Measurements from ENCODE around the gene MAB21L2. TPM values are rescaled to one million over a fixed set of nuclear protein-coding genes. Genes with fewer than 3 reads are reported as not detected.

Gene MAB21L2
- total RNA-seq, 1 experiment from 2014 or later = not detected

DNA sequence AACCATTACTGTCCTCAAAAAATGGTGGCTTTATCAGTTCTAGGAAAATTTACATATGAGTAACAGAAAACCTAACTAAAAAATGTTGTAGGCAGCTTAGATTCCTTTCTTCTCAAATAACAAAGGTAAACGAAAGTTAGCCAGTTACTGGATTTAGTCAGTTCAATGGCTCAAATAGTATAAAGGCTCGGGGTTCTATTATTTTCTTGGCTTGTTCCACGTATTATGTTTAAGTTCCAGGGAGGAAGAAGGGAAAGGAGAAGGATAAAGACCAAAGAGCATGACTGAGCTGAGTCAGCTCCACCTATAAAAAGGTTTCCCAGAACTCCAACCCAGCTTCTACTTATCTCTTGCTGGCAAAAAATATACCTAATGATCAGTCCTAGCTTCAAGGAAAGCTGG is 41.0 kb upstream of the MAB21L2 start (continued):
- no peak for TF ChIP-seq ERG (CRISPR knock-in tag; IDR thresholded peaks at IDR 0.05)
- TF ChIP-seq JAZF1 (CRISPR knock-in tag; IDR thresholded peaks at IDR 0.05) = no peak
- TF ChIP-seq, protein P1, sequence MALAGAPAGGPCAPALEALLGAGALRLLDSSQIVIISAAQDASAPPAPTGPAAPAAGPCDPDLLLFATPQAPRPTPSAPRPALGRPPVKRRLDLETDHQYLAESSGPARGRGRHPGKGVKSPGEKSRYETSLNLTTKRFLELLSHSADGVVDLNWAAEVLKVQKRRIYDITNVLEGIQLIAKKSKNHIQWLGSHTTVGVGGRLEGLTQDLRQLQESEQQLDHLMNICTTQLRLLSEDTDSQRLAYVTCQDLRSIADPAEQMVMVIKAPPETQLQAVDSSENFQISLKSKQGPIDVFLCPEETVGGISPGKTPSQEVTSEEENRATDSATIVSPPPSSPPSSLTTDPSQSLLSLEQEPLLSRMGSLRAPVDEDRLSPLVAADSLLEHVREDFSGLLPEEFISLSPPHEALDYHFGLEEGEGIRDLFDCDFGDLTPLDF (CRISPR knock-in tag; IDR thresholded peaks at IDR 0.05) = no peak
- TF ChIP-seq, protein P2, sequence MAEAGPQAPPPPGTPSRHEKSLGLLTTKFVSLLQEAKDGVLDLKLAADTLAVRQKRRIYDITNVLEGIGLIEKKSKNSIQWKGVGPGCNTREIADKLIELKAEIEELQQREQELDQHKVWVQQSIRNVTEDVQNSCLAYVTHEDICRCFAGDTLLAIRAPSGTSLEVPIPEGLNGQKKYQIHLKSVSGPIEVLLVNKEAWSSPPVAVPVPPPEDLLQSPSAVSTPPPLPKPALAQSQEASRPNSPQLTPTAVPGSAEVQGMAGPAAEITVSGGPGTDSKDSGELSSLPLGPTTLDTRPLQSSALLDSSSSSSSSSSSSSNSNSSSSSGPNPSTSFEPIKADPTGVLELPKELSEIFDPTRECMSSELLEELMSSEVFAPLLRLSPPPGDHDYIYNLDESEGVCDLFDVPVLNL (CRISPR knock-in tag; IDR thresholded peaks at IDR 0.05; ENCODE audit: borderline replicate concordance, low read depth) = no peak

DNA sequence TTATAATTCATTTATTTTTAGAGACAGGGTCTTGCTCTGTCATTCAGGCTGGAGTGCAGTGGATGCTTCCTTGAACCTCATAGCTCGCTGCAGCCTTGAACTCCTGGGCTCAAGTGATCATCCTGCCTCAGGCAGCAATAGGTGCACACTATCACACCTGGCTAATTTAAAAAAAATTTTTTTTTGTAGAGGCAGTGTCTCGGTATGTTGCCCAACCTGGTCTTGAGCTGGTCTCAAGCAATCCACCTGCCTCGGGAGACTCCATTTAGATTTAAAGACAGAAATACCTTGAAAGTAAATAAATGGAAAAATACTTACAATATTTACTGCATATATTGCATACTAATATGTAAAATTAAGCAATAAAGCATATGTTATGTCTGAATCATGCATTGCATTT is 40.3 kb upstream of the MAB21L2 start:
- Mint-ChIP-seq H3K27me3 (ENCODE audit: low read depth) (no peaks in the 10 kb centered on the region), H3K27ac (no peak overlapping the region), H3K9me3 (no peaks in the 10 kb centered on the region), H3K4me1 (peaks cover 31% of the 10 kb centered on the region), H3K4me3 (no peak overlapping the region), H3K36me3 (no peaks in the 10 kb centered on the region)
- no peak for DNase-seq (ENCODE audit: low spot score)
- no peak for ATAC-seq
- ChIA-PET CTCF (interaction anchor here (1.2 kb wide), 1 partner anchor 52 kb away, joined by 3 read pairs; no protein-coding TSS in a partner anchor), POLR2A (no interaction called here)
- TF ChIP-seq ATF1 (CRISPR knock-in tag; IDR thresholded peaks at IDR 0.05) = no peak
- no peak for TF ChIP-seq ELF4 (CRISPR knock-in tag; IDR thresholded peaks at IDR 0.05; ENCODE audit: low read depth)
- TF ChIP-seq, protein P3, sequence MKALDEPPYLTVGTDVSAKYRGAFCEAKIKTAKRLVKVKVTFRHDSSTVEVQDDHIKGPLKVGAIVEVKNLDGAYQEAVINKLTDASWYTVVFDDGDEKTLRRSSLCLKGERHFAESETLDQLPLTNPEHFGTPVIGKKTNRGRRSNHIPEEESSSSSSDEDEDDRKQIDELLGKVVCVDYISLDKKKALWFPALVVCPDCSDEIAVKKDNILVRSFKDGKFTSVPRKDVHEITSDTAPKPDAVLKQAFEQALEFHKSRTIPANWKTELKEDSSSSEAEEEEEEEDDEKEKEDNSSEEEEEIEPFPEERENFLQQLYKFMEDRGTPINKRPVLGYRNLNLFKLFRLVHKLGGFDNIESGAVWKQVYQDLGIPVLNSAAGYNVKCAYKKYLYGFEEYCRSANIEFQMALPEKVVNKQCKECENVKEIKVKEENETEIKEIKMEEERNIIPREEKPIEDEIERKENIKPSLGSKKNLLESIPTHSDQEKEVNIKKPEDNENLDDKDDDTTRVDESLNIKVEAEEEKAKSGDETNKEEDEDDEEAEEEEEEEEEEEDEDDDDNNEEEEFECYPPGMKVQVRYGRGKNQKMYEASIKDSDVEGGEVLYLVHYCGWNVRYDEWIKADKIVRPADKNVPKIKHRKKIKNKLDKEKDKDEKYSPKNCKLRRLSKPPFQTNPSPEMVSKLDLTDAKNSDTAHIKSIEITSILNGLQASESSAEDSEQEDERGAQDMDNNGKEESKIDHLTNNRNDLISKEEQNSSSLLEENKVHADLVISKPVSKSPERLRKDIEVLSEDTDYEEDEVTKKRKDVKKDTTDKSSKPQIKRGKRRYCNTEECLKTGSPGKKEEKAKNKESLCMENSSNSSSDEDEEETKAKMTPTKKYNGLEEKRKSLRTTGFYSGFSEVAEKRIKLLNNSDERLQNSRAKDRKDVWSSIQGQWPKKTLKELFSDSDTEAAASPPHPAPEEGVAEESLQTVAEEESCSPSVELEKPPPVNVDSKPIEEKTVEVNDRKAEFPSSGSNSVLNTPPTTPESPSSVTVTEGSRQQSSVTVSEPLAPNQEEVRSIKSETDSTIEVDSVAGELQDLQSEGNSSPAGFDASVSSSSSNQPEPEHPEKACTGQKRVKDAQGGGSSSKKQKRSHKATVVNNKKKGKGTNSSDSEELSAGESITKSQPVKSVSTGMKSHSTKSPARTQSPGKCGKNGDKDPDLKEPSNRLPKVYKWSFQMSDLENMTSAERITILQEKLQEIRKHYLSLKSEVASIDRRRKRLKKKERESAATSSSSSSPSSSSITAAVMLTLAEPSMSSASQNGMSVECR (CRISPR knock-in tag; IDR thresholded peaks at IDR 0.05; ENCODE audit: borderline replicate concordance) = no peak
- TF ChIP-seq, protein P4, sequence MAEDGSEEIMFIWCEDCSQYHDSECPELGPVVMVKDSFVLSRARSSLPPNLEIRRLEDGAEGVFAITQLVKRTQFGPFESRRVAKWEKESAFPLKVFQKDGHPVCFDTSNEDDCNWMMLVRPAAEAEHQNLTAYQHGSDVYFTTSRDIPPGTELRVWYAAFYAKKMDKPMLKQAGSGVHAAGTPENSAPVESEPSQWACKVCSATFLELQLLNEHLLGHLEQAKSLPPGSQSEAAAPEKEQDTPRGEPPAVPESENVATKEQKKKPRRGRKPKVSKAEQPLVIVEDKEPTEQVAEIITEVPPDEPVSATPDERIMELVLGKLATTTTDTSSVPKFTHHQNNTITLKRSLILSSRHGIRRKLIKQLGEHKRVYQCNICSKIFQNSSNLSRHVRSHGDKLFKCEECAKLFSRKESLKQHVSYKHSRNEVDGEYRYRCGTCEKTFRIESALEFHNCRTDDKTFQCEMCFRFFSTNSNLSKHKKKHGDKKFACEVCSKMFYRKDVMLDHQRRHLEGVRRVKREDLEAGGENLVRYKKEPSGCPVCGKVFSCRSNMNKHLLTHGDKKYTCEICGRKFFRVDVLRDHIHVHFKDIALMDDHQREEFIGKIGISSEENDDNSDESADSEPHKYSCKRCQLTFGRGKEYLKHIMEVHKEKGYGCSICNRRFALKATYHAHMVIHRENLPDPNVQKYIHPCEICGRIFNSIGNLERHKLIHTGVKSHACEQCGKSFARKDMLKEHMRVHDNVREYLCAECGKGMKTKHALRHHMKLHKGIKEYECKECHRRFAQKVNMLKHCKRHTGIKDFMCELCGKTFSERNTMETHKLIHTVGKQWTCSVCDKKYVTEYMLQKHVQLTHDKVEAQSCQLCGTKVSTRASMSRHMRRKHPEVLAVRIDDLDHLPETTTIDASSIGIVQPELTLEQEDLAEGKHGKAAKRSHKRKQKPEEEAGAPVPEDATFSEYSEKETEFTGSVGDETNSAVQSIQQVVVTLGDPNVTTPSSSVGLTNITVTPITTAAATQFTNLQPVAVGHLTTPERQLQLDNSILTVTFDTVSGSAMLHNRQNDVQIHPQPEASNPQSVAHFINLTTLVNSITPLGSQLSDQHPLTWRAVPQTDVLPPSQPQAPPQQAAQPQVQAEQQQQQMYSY (CRISPR knock-in tag; IDR thresholded peaks at IDR 0.05) = no peak
- TF ChIP-seq, protein P5, sequence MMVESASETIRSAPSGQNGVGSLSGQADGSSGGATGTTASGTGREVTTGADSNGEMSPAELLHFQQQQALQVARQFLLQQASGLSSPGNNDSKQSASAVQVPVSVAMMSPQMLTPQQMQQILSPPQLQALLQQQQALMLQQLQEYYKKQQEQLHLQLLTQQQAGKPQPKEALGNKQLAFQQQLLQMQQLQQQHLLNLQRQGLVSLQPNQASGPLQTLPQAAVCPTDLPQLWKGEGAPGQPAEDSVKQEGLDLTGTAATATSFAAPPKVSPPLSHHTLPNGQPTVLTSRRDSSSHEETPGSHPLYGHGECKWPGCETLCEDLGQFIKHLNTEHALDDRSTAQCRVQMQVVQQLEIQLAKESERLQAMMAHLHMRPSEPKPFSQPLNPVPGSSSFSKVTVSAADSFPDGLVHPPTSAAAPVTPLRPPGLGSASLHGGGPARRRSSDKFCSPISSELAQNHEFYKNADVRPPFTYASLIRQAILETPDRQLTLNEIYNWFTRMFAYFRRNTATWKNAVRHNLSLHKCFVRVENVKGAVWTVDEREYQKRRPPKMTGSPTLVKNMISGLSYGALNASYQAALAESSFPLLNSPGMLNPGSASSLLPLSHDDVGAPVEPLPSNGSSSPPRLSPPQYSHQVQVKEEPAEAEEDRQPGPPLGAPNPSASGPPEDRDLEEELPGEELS (CRISPR knock-in tag; IDR thresholded peaks at IDR 0.05) = no peak
- no peak for TF ChIP-seq ZNF219 (CRISPR knock-in tag; IDR thresholded peaks at IDR 0.05; ENCODE audit: borderline replicate concordance)
- no peak for TF ChIP-seq NR1H2 (CRISPR knock-in tag; IDR thresholded peaks at IDR 0.05)
- TF ChIP-seq ZNF671 (CRISPR knock-in tag; IDR thresholded peaks at IDR 0.05) = no peak
- no peak for TF ChIP-seq RORB (CRISPR knock-in tag; IDR thresholded peaks at IDR 0.05)
- no peak for TF ChIP-seq HMGXB4 (CRISPR knock-in tag; IDR thresholded peaks at IDR 0.05)
- no peak for TF ChIP-seq NFATC4 (CRISPR knock-in tag; IDR thresholded peaks at IDR 0.05)
- no peak for TF ChIP-seq GRHL2 (CRISPR knock-in tag; IDR thresholded peaks at IDR 0.05; ENCODE audit: insufficient replicate concordance, severe bottlenecking)
- no peak for TF ChIP-seq ZNF281 (CRISPR knock-in tag; IDR thresholded peaks at IDR 0.05)
- no peak for TF ChIP-seq TP53 (CRISPR knock-in tag; IDR thresholded peaks at IDR 0.05)
